SH-SY5Y (cell line): ENCODE results near the gene PEX19.

Experiments
- GATA2 ChIP-seq: IDR thresholded peaks from 2 replicates; pipeline ENCODE4 v1.6.1; 2011; ENCODE audit warnings: mild to moderate bottlenecking, low read depth, low read length
- GATA3 ChIP-seq: IDR thresholded peaks from 2 replicates; pipeline ENCODE4 v1.6.1; 2011; ENCODE audit warnings: low read depth, mild to moderate bottlenecking, low read length, moderate library complexity

- TF ChIP-seq GATA3 (no peak), GATA2 (no peak)
Measured at GRCh38 chr1:160228431-160228830, 56.5 kb downstream of the PEX19 start.
